Fibroblast of skin of left quadriceps (primary cell): Measurements from ENCODE around the gene ERC2.
A peak's percentile ranks its signal among the peaks of the same experiment; 100 is the strongest.

Source experiments
- DNase-seq, 2 experiments: peaks; one replicate each; pipeline ENCODE4 v3.0.0-alpha.2; 2013; ENCODE audit warnings: low read depth in 2 of 2

ERC2 gene

DNA sequence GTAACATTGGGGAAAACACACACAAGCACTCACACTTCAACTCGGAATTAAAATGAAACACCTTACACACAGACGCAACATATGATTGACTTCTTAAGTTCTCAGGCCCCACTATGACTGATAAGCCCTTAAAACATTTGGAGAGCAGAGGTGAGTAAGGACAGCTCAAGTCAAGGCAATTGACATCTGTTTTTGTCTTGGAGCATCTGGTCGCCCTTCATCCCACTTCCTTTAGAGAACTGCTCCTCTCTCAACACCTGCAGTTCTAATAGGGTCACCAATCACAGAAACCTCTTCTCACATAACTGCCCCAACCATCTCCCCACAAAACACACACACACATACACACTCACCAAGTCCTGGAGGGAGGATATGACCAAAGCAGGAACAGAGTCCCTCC lies 43.4 kb downstream of the ERC2 start:
- DNase-seq, result no peak

DNA sequence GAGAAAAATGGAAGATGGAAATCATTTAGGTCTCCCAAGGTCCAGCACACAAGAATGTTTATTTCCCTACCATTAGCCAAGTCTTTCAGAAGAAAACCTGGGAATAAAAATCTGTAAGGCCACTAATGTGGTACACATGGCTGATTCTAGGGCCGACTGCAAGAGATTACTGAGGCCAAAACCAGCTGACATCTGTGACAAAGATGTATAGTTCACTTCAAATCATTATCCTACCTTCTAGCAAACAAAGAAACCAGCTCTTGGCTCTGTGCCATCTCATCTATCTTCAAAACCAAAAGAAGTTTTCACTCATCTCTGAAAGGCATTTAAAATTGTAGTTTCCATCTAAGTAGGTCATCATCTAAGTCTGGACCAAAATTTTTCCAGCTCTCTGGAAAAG lies 43.9 kb downstream of the ERC2 start:
- DNase-seq, result no peak

DNA sequence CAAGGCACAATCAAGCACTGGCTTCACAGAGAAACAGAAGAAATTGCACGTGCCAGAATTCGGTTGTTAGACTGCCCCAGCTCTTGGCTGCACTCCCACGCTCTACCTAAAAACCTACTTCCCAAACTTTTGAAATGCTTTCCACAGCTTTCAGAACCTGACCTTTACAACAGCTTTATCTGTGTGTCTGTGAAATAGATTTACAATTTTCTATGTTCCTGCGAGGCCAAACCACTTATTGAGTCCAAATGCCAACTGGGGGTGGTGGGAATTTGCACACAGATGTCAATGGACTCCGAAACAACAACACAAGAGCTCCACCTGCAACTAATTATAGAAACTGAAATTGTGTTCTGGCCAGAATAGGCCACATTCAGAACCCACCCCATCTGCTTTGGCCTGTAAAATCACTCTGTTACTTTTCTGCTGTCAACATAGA lies 44.6 kb downstream of the ERC2 start:
- DNase-seq, result peak; percentile 2 to 8

DNA sequence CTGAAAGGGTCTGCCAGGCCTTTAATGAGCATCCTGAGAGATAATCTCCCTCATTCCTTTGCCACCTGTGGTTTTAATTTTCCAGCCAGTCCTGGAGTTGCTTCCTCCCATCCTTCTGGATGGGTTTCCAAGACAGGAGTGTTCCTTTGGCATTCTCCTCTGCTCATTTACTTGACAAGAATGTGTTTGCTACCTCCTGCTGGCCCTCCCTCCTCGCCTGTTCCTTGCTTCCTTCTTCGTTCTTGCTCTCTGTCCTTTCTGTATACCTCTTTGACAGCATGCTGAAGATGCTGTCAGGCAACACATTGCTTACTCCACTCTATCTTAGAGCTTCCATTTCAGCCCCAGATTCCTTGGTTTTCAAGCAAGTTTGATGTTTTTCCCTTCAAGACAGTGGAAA lies 46.0 kb downstream of the ERC2 start:
- DNase-seq, result no peak

DNA sequence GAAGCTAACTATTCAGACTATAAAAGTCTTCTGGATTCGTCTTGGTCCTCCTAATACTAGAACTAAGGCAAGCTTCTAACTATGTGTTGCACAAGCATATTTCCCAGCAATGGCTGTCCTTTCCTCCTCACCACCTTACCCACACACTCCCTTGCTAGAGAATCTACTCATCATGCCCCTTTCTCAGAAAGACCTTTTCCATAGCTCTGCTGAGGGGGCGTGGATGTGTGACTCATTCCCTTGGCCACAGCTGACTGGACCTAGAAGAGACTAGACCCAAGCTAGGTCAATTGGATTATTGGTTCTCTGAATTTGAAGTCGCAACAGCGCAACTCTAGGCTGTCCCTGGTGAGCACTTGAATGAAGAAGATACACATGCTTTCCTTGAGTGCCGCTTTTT lies 47.1 kb downstream of the ERC2 start:
- no peak for DNase-seq

DNA sequence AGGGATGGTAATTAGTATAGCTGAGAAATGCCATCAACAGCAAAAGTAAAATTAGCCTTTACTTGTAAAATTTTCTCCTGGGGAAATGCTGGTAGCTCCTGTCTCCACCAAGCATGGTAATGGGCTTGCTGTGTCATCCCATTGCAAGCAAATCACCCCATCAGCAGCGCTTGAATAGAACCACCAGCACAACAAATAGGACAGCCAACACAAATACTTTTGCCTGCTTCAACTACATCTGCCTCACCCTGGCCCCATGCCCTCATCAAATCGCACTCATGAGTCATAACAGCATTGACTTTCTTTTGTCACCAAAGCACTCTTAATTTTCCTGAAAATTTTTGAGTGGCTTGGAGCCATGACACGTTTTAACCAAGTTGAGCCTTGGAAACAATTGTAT lies 52.6 kb downstream of the ERC2 start:
- no peak for DNase-seq

DNA sequence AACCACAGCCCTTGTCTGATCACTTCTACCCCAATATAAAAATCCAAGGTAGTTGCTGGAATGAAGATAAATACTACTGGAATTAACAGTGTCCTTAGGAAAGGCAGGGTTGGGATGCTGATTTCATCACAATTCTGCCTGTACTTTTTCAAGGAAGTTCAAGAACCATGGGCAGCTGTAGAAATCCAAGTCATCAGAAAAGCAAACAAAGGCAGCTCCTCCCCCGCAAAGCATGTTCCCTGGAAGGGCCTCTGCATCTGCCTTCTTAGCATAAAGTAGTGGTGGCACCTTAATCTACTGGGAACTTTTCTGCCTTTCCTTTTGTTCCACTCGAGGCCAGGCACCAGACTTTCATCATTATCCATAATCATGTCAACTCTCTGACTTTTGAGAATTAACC lies 54.4 kb downstream of the ERC2 start:
- DNase-seq, result no peak

DNA sequence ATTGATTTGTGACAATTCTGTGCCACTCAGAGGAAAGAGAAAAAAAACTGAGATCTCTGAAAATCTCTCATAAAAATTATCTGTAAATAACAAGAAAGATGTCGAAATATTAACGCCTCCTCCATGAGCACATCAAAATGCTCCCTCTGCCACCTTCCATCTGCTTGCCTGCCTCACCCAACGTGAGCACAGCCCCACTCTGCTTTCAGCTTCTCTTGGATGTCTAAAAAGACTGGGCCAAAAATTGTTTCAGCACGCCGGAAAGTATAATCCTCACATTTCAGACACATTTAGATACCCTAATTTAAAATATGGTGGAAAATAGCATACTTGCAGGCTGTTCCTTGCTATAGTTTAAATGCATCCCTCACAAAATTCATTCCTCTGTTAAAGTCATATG lies 57.1 kb downstream of the ERC2 start:
- DNase-seq, result no peak

DNA sequence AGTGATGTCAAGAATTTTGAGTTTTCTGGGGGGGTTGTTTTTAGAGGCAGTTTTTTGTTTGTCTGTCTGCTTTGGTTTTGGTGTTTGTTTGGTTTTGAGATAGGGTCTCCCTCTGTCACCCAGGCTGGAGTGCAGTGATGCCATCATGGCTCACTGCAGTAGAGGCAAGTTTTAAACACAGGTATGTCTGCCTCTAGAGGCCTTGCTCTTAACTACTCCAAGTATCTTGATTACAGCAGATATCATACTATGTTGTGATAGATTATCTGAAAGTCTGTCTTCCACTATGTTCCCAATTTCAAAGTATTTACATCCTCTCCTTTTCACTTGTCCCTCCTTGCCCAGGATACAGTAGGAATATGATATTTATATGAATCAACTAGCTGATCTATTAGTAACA lies 57.7 kb downstream of the ERC2 start:
- DNase-seq, result no peak

DNA sequence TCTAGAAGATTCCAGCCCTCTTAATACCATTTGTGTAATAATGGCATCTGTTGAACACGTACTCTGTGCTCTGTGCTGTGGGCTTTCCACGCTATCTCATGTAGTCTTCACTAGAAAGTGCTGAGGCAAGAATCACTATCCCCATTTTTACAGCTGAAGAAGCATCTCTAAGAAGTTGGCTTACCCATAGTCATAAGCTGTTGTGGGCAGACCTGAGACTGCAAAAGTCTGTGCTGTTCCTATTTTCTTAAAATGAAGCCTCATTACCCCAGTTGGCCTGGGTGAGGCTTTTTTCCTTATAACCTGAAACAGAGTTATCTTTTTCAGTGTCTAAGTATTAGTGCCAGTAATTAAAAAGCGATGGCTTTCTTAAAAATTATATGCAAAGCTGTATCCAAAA lies 58.5 kb downstream of the ERC2 start:
- DNase-seq, result no peak

DNA sequence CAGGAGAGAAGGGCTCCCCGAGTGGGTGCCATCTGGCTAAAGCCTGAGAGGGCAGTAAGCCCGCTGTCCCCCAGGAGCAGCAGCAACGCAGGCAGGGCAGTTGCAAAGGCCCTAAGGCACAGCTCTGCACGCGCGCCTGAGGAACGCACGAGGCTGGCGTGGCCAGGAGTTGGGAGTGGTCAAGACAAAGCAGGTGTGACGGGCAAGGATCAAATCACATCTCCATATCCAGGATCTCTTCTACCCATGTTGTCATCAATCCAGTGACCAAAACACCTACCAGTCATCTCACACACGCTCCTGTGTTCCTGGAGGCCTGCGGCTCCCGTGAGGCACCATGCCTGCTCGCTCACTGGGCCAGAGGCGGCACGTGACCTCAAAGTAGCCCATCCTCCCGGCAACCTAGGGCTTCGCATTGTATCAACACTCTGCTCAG lies 59.5 kb downstream of the ERC2 start:
- DNase-seq, result no peak

DNA sequence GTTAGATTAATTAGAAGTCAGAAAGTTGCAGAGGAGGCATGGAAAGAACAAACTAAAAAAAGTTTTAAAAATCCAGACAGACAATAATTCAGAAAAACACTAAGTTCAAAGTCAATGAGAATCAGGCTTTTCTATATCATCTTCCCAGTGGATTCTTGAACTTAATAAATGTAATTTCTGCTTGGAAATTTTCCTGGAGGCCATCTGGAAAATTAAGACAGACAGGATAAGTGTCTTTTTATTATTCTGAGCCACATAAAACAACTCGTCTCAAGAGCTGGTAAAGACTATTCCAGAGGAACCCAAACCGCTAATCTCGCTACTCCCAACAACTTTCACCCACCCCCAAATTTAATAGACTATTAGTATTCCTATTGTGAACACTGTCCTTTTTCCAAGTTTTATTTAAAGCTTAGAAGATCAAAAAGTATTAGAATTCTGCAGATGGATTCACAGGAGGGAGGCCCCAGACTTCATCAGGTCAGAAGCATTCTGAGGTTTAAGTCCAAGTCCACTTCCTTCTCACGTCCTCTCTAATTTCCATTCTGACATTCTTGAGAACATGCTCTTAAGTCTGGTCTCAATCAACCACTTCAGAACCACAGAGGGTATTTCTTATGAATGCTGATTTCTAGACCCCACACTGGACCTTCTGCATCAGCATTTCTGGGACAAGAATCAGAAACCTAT lies 61.3 kb downstream of the ERC2 start:
- DNase-seq, result no peak

DNA sequence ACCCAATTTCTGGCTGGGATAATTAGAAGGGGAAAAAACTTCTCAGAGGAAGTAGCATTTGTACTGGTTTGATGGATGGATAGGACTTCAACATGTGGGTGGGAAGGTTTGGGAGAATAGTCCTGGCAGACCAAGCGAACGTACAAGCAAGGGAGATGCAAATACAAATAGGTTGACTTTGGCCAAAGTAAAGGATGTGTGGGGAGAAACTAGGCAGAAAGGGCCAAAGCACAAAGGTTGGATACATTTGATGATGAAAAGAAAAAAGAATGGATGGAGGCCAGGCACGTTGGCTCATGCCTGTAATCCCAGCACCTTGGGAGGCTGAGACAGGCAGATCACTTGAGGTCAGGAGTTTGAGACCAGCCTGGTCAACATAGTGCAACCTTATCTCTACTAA lies 63.4 kb downstream of the ERC2 start:
- no peak for DNase-seq

DNA sequence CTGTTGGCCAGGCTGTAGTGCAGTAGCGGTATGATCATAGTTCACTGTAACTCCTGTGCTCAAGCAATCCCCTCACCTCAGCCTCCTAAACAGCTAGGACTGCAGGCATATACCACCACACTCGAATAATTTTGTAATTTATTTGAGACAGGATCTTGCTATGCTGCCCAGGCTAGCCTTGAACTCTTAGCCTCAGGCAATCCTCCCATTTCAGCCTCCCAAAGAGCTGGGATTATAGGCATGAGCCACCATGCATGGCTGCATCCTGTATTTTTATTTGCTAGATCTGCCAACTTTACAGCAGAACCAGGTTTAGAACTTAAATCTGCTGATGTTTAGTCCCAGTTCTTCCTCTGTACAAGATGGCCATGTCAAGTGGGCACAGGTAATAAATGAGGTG lies 69.6 kb downstream of the ERC2 start:
- DNase-seq, result no peak

DNA sequence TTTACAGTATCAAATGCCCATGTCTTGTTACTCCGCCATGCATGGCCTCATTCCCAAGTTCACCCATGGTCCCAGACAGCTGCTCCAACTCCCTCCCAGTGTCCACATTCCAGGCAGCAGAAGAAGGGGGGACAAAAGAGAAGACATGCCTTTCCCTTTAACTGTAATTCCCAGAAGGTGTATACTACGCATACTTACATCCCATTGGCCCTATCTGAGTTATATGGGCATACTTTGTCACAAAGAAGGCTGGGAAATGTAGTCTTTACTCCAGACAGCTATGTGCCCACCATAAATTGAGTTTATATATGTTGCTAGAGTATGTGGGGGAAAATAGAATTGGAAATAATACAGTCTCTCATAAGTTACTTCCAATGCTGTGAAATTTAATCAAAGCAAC lies 70.5 kb downstream of the ERC2 start:
- no peak for DNase-seq

DNA sequence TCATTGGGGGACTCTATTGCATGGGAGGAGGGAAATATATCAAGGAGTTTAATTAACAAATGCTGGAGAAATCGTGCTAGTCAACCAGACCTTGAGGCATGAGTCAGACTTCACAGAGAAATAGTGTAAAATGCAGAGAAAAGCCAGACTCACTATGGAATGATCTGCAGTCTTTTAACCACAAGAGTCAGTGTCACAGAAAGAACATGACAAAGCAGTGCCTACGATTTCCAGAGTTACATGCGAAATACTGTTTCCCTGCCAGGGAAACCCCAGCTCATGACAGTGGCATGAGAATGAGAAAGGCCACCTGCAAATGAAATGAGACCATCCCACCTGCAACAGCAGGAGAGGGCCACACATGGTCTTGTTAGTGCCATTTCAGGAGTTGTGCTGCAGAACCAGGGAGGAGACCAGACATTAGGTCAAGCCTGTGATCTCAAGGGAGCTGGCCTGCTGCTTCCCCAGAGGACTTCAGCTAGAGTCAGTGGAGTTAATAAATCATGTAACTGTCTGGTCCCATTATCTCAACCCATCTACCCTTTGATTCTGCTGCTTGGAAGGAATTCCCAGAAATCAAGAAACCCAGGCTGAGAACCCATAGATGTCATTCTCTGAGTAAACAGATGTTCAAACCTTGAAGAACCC lies 79.0 kb downstream of the ERC2 start:
- no peak for DNase-seq

DNA sequence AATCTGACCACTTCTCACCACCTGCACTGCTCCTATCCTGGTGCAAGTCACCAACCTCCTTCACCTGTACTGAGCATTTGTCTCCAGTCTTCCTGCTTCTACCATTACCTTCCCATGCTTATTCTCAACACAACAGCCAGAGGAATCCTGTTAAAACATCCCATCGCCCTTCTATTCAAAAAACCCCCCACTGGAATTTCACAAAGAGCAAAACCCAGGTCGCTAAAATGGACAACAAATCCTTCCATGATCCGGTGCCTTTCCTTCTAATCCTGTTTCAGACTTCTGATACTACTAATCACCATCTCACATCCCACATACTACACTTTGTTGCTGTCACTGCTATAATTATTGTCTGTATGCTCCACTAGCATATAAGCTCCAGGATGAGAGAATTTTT lies 85.2 kb downstream of the ERC2 start:
- DNase-seq, result no peak

DNA sequence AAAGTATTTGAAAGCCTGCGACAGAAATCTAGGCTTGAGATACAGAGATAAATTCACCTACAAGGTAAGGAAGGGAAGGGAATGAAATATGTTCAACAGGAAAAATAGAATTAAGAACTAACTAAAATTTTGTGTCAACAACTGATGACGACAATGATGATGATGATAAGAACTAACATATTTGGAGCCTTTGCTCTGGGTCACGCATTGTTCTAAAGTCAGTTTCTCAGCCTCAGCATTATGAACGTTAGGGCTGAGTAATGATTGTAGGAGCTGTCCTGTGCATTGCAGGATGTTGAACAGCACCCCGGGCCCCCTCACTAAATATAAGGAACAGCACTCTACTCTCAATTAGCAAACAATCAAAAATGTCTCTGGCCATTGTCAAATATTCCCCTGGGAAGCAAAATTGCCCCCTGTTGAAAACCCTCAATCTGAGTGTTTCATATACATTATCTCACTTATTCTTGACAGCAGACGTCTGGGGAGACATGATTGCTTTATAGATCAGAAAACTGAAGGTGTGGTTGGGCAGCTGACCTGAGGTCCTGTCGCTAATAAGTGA lies 88.5 kb downstream of the ERC2 start:
- DNase-seq, result no peak

DNA sequence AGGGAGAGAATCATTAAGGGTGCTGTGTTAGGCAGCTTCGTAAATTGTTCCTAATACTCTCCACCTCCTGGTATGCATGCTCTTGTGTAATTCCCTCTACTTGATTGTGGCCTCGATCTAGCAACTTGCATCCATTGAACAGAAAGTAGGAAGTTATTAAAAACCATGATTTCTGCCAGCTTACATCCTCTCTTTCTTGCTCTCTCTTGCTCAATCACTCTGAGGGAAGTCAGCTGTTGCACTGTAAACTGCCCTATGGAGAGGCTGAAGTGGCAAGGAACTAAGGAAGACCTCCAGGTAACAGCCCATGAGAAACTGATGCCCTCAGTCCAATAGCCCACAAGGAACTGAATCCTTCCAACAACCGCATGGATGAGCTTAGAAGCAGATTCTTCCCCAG lies 92.6 kb downstream of the ERC2 start:
- no peak for DNase-seq

DNA sequence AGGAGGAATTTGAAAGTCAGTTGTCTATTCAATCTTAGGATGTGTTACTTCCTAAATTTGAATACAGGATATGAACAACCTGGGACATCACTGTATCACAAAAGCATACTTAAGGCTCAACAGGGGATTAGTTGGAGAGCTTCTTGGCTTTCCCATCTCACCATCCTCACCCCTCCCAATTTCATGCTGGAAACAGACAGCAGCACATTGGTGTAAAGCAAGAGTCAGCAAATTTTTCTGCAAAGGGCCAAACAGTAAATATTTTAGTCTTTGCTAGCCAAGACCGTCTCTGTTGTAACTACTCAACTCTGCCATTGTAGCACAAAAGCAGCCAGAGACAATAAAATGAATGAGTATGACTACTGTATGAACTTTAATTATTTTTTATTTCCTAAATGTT lies 94.9 kb downstream of the ERC2 start:
- DNase-seq, result no peak

DNA sequence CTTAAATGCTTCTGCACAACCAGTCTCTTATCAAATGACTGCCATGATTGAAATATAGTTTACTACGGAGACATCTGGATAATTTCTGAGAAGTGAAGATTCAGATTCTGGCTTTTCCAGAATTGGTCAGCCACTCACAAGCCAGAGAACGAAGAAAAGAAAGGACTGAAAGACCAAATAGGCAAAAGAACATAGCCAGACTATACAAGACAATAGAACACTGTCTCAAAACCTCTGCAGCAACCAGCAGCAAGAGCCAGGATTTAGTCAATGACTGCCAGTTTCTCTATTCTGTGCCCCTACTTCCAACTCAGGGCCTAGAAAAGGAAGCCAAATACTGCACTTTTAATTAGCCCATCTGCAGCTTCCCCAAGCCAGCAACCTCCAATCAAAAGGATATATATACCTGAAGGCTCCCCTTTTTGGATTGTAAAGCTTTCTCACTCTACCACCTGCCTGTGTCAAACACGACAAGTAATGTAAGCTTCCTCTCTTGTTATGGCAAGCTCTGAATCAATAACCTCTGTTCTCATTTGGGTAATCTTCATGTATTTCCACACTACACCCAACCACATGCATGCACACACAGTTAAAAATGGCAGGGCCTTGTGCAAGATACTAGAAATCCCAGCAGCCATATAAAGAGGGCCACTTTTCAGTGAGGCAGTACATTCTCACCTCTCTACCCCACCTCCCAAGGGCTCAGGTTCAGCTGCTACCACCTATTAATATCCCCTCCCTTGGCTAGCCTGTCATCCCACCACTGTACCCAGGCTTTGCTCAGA lies 97.1 kb downstream of the ERC2 start:
- DNase-seq, result no peak

DNA sequence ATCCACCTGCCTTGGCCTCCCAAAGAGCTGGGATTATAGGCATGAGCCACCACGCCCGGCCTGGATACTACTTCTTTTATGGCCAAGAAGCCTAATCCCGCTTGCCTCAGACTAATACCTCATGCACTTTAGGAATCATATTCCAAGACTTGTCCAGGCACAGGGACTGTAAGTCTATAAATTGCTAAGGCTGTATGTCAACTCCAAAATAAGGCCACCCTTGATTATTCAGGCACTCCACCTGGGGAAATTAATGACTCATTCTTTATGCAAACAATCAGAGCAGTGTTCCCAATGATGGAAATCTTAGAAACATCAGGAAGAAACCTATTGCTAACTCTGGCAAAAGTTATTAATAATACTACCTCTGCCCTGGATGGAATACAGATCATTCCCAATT lies 98.4 kb downstream of the ERC2 start:
- DNase-seq, result no peak

DNA sequence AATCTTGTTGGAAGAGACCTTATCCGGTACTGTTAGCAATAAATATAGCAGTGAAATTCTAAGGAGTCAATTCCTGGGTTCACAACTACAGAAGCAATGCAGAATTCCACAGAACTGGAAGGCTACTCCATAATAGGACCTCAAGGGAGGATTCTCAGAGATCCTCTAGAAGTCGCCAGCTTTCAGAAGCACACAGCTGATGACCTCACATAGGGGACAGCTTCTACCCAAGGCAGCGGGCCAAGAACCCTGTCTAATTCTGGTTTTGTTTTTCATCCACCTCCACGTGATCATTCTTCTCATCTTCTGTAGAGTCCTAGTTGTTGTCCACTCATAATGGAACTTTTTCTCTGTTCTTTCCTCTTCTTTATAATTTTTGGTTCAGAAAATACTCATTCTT lies 99.4 kb downstream of the ERC2 start:
- no peak for DNase-seq
